ENCODE measurements around the gene FDXACB1. TPM values are rescaled to one million over a fixed set of nuclear protein-coding genes. Genes with fewer than 3 reads are reported as not detected.
A peak's percentile ranks its signal among the peaks of the same experiment; 100 is the strongest.

FDXACB1 gene
- total and polyA plus RNA-seq, 5 donors from 2014 or later, result 2.7 to 8.3 (median 5.5) TPM

DNA sequence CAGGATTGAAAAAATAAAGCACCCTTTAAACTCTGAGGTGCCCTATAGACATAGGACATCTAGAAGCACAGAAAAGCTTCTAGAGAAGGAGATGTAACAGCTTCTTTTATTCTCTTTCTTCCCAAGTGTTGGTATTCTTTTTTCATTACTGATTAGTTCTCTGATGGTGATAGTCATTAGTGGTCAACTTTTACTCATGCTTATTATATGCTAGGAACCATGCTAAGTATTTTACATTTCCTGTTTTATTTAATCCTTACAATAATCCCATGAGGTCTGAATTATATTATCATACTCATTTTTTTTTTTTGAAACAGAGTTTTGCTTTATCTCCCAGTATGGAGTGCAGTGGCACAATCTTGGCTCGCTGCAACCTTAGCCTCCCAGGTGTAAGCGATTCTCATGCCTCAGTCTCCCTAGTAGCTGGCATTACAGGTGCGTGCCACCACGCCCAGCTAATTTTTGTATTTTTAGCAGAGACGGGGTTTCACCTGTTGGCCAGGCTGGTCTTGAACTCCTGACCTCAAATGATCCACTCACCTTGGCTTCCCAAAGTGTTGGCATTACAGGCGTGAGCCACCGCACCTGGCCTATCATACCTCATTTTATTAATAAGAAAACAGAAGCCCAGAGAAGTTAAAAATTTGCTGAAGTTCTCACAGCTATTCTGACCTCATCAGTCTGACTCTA lies 42.7 kb upstream of the FDXACB1 start:
- H3K9me3 Mint-ChIP-seq, result peaks cover 0 to 1% (median 0%) of the 10 kb centered on the region in 7 donors
- H3K4me3 ChIP-seq (ENCODE audit: low read depth, low read length), result no peak overlapping the region
- ATAC-seq (ENCODE audit: low read depth in 2 of 2), result no peak
- no peaks in the 10 kb centered on the region for H3K9me3 ChIP-seq (ENCODE audit: control insufficient read depth in 2 of 2, low read length in 2 of 2)
- H3K27ac ChIP-seq (ENCODE audit: insufficient read depth, low read length, poor library complexity, severe bottlenecking), result no peak overlapping the region
- H3K36me3 Mint-ChIP-seq, result no peaks in the 10 kb centered on the region
- no peak overlapping the region for H3K27ac Mint-ChIP-seq
- no peak for DNase-seq
- H3K4me1 ChIP-seq (ENCODE audit: control insufficient read depth, insufficient read depth, low read length, poor library complexity, severe bottlenecking), result peaks cover 6% of the 10 kb centered on the region
- no peak overlapping the region for H3K4me3 Mint-ChIP-seq
- H3K27me3 Mint-ChIP-seq, result peaks cover 36% of the 10 kb centered on the region
- H3K36me3 ChIP-seq (ENCODE audit: control insufficient read depth, insufficient read depth, low read length), result no peaks in the 10 kb centered on the region
- H3K4me1 Mint-ChIP-seq, result peaks cover 4 to 10% (median 5%) of the 10 kb centered on the region in 4 donors
- H3K27me3 ChIP-seq (ENCODE audit: control insufficient read depth, insufficient read depth, low read length), result peaks cover 4% of the 10 kb centered on the region

DNA sequence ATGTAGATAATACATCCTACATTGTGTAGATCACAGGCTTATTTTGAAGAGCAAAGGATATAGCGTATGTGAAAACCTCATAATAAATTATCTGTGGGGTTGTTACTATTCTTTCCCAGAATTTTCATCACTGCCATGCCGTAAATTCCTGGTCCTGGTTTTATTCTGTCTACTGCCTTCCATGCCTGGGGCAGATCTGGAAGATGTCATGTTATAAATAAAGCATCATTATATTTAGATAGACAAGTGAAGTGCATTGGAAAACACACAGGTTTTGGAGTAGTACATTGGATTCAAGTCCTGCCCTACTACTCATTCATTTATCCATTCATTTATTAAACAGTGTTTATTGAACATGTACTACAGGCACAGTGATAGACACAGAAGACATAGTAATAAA lies 41.9 kb upstream of the FDXACB1 start:
- Mint-ChIP-seq H3K9me3 (peaks cover 0 to 1% (median 0%) of the 10 kb centered on the region in 7 donors), H3K36me3 (no peaks in the 10 kb centered on the region), H3K27ac (no peak overlapping the region), H3K4me1 (peaks cover 0 to 4% (median 4%) of the 10 kb centered on the region in 4 donors), H3K4me3 (no peak overlapping the region), H3K27me3 (peaks cover 42% of the 10 kb centered on the region)
- no peaks in the 10 kb centered on the region for H3K4me1 ChIP-seq (ENCODE audit: control insufficient read depth, insufficient read depth, low read length, poor library complexity, severe bottlenecking)
- H3K4me3 ChIP-seq (ENCODE audit: low read depth, low read length), result no peak overlapping the region
- peaks cover 9% of the 10 kb centered on the region for H3K27me3 ChIP-seq (ENCODE audit: control insufficient read depth, insufficient read depth, low read length)
- H3K9me3 ChIP-seq (ENCODE audit: control insufficient read depth in 2 of 2, low read length in 2 of 2), result no peaks in the 10 kb centered on the region
- DNase-seq (no peak), ATAC-seq (ENCODE audit: low read depth in 2 of 2) (no peak)
- no peak overlapping the region for H3K27ac ChIP-seq (ENCODE audit: insufficient read depth, low read length, poor library complexity, severe bottlenecking)
- H3K36me3 ChIP-seq (ENCODE audit: control insufficient read depth, insufficient read depth, low read length), result no peaks in the 10 kb centered on the region

DNA sequence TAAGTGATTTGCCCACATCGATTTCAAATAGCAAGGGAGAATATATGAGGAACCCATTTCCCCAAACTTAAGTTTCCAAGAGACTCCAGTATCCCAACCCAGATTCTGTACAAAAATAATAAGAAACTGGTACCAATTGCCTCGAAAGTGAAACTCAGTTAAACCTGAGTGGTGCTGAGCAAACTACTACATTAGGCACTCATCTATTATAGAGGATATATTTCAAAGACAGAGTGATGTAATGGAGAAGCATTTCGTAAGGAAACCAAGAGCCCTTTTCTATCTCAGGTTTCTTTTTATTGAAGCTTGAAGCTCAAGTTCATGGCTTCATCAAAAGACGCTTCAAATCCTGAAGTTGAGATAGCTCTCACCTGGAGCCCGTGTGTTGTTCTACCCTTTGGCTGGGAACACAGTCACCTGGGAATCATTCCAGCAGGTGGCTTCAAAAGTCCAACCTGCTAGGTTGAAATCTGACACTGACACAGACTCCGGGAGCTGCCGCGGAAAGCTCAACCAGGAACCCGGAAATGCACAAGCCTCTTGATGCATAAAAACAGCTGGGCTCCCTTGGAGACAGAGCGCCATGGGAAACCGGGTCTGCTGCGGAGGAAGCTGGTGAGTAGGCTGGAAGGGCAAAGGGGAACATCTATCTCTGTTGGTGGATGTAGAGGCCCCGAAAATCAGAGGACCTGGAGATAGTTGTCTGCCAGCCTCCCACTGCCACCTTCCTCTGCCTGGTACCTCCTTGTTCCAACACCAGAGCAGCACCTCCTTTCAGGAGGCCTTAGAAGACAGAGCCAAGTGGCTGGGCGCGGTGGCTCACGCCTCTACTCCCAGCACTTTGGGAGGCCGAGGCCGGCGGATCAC lies 39.7 kb upstream of the FDXACB1 start, which contains the start of gene C11orf52:
Gene C11orf52 (plus strand): TSS at position 524 of the 867 bp plus-strand sequence. CDS start 60 bp downstream, at position 584.
- no peak within 1 kb of the TSS for H3K27ac Mint-ChIP-seq

DNA sequence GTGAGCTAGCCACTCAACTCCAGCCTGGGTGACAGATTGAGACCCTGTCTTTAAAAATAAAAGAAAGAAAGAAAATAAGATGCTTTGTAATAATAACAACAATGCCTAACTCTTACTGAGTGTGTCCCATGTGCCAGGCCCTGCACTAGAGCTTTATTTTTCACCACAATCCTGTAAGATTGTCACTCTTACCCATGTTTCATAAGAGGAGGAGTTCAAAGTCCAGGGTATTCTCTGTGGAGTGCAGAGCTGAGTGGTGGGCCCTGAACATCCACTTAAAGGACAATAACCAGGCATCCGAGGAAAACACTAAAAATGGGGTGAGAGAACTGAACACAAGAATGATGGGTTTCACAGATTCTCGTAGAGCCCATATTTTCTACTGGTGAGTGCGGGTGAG lies 38.8 kb upstream of the FDXACB1 start:
- Mint-ChIP-seq H3K27me3 (peaks cover 60% of the 10 kb centered on the region), H3K4me3 (no peak overlapping the region), H3K4me1 (peaks cover 0 to 2% (median 0%) of the 10 kb centered on the region in 4 donors)

More for the DNA sequence above, 39.7 kb upstream of the FDXACB1 start, which contains the start of gene C11orf52:
- no peak within 1 kb of the TSS for H3K27ac ChIP-seq (ENCODE audit: insufficient read depth, low read length, poor library complexity, severe bottlenecking)
- H3K4me1 ChIP-seq (ENCODE audit: control insufficient read depth, insufficient read depth, low read length, poor library complexity, severe bottlenecking), result no peaks in the 10 kb centered on the region
- peaks cover 0 to 2% (median 0%) of the 10 kb centered on the region in 4 donors for H3K4me1 Mint-ChIP-seq
- DNase-seq (no peak), ATAC-seq (ENCODE audit: low read depth in 2 of 2) (no peak)
- H3K9me3 Mint-ChIP-seq, result peaks cover 0 to 1% (median 0%) of the 10 kb centered on the region in 7 donors
- no peaks in the 10 kb centered on the region for H3K36me3 Mint-ChIP-seq
- H3K36me3 ChIP-seq (ENCODE audit: control insufficient read depth, insufficient read depth, low read length), result no peaks in the 10 kb centered on the region
- no peak within 1 kb of the TSS for H3K4me3 Mint-ChIP-seq
- H3K9me3 ChIP-seq (ENCODE audit: control insufficient read depth in 2 of 2, low read length in 2 of 2), result no peaks in the 10 kb centered on the region
- no peak within 1 kb of the TSS for H3K4me3 ChIP-seq (ENCODE audit: low read depth, low read length)
- peaks cover 16% of the 10 kb centered on the region for H3K27me3 ChIP-seq (ENCODE audit: control insufficient read depth, insufficient read depth, low read length)
- peaks cover 60% of the 10 kb centered on the region for H3K27me3 Mint-ChIP-seq

DNA sequence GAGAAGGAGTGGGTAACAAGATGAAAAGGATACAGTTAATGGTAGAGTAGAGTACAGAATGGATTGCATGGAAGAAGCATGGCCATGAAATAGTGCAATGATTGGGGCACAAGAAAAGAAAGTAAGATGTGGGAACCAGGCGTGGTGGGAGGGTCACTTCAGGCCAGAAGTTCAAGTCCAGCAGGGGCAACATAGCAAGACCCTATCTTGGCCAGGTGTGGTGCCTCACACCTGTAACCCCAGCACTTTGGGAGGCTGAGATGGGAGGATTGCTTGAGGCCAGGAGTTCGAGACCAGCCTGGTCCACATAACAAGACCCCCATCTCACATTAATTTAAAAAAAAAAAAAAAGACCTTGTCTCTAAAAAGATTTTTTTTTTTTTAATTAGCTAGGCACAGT lies 38.3 kb upstream of the FDXACB1 start:
- Histone ChIP-seq H3K36me3 (ENCODE audit: control insufficient read depth, insufficient read depth, low read length) (no peaks in the 10 kb centered on the region), H3K4me3 (ENCODE audit: low read depth, low read length) (no peak overlapping the region), H3K27me3 (ENCODE audit: control insufficient read depth, insufficient read depth, low read length) (peaks cover 16% of the 10 kb centered on the region), H3K9me3 (ENCODE audit: control insufficient read depth in 2 of 2, low read length in 2 of 2) (no peaks in the 10 kb centered on the region), H3K4me1 (ENCODE audit: control insufficient read depth, insufficient read depth, low read length, poor library complexity, severe bottlenecking) (no peaks in the 10 kb centered on the region), H3K27ac (ENCODE audit: insufficient read depth, low read length, poor library complexity, severe bottlenecking) (no peak overlapping the region)
- Mint-ChIP-seq H3K27ac (no peak overlapping the region), H3K9me3 (peaks cover 0 to 1% (median 0%) of the 10 kb centered on the region in 7 donors), H3K27me3 (peaks cover 59% of the 10 kb centered on the region), H3K4me3 (no peak overlapping the region), H3K4me1 (peaks cover 0 to 2% (median 0%) of the 10 kb centered on the region in 4 donors), H3K36me3 (no peaks in the 10 kb centered on the region)
- ATAC-seq (ENCODE audit: low read depth in 2 of 2) (no peak), DNase-seq (no peak)

More for the DNA sequence above, 38.8 kb upstream of the FDXACB1 start:
- no peaks in the 10 kb centered on the region for H3K9me3 ChIP-seq (ENCODE audit: control insufficient read depth in 2 of 2, low read length in 2 of 2)
- Mint-ChIP-seq H3K9me3 (peaks cover 0 to 1% (median 0%) of the 10 kb centered on the region in 7 donors), H3K27ac (no peak overlapping the region), H3K36me3 (no peaks in the 10 kb centered on the region)
- no peak for DNase-seq
- H3K36me3 ChIP-seq (ENCODE audit: control insufficient read depth, insufficient read depth, low read length), result no peaks in the 10 kb centered on the region
- H3K27me3 ChIP-seq (ENCODE audit: control insufficient read depth, insufficient read depth, low read length), result peaks cover 16% of the 10 kb centered on the region
- no peak overlapping the region for H3K4me3 ChIP-seq (ENCODE audit: low read depth, low read length)
- H3K4me1 ChIP-seq (ENCODE audit: control insufficient read depth, insufficient read depth, low read length, poor library complexity, severe bottlenecking), result no peaks in the 10 kb centered on the region
- no peak overlapping the region for H3K27ac ChIP-seq (ENCODE audit: insufficient read depth, low read length, poor library complexity, severe bottlenecking)
- no peak for ATAC-seq (ENCODE audit: low read depth in 2 of 2)

DNA sequence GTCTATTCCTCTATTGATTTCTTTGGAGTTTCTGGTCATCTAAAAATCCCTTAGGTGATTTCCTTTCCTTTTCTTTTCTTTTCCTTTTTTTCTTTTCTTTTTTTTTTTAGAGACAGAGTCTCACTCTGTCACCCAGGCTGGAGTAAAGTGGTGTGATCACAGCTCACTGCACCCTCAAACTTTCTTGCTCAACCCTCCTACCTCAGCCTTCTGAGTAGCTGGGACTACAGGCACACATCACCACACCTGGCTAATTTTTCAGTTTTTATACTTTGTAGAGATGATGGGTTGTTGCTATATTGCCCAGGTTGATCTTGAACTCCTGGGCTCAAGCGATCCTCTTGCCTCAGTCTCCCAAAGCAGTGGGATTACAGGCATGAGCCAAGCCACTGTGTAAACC lies 37.8 kb upstream of the FDXACB1 start:
- ATAC-seq (ENCODE audit: low read depth in 2 of 2) (no peak), DNase-seq (no peak)
- Histone ChIP-seq H3K9me3 (ENCODE audit: control insufficient read depth in 2 of 2, low read length in 2 of 2) (no peaks in the 10 kb centered on the region), H3K4me3 (ENCODE audit: low read depth, low read length) (no peak overlapping the region), H3K27ac (ENCODE audit: insufficient read depth, low read length, poor library complexity, severe bottlenecking) (no peak overlapping the region), H3K27me3 (ENCODE audit: control insufficient read depth, insufficient read depth, low read length) (peaks cover 16% of the 10 kb centered on the region), H3K4me1 (ENCODE audit: control insufficient read depth, insufficient read depth, low read length, poor library complexity, severe bottlenecking) (no peaks in the 10 kb centered on the region), H3K36me3 (ENCODE audit: control insufficient read depth, insufficient read depth, low read length) (no peaks in the 10 kb centered on the region)
- H3K27me3 Mint-ChIP-seq, result peaks cover 57% of the 10 kb centered on the region
- no peaks in the 10 kb centered on the region for H3K36me3 Mint-ChIP-seq
- H3K9me3 Mint-ChIP-seq, result peaks cover 0 to 1% (median 0%) of the 10 kb centered on the region in 7 donors
- peaks cover 0 to 2% (median 0%) of the 10 kb centered on the region in 4 donors for H3K4me1 Mint-ChIP-seq
- H3K4me3 Mint-ChIP-seq, result no peak overlapping the region
- no peak overlapping the region for H3K27ac Mint-ChIP-seq

DNA sequence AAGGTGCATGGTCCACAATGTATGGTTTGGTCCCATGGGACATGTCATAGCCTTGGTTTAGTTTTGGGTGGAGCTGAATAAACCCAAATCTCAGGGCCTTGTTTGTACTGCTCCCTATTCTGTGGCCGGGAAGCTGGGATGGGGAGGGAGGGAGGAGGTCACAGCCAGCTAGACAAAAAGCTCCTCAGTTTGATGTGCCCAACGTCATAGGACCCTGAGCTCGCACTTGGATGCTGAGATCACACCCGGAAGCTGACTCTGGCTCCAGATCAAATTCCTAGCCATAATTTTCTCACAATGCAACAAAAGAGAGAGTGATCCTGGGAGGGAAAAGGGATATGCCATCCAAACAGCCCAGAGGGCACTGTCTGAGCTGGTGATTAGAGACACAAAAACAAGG lies 35.0 kb upstream of the FDXACB1 start:
- Mint-ChIP-seq H3K4me1 (peaks cover 0 to 2% (median 0%) of the 10 kb centered on the region in 4 donors), H3K27ac (peak overlapping the region in 1 of 3 donors; percentile 9), H3K36me3 (no peaks in the 10 kb centered on the region), H3K4me3 (no peak overlapping the region), H3K9me3 (peaks cover 0 to under 1% (median 0%) of the 10 kb centered on the region in 7 donors), H3K27me3 (peaks cover 71% of the 10 kb centered on the region)
- DNase-seq, result no peak
- Histone ChIP-seq H3K36me3 (ENCODE audit: control insufficient read depth, insufficient read depth, low read length) (no peaks in the 10 kb centered on the region), H3K27me3 (ENCODE audit: control insufficient read depth, insufficient read depth, low read length) (peaks cover 20% of the 10 kb centered on the region), H3K9me3 (ENCODE audit: control insufficient read depth in 2 of 2, low read length in 2 of 2) (no peaks in the 10 kb centered on the region), H3K27ac (ENCODE audit: insufficient read depth, low read length, poor library complexity, severe bottlenecking) (no peak overlapping the region), H3K4me3 (ENCODE audit: low read depth, low read length) (no peak overlapping the region), H3K4me1 (ENCODE audit: control insufficient read depth, insufficient read depth, low read length, poor library complexity, severe bottlenecking) (no peaks in the 10 kb centered on the region)
- no peak for ATAC-seq (ENCODE audit: low read depth in 2 of 2)
